ENCODE data around the gene MICAL3.

The MICAL3 gene

DNA sequence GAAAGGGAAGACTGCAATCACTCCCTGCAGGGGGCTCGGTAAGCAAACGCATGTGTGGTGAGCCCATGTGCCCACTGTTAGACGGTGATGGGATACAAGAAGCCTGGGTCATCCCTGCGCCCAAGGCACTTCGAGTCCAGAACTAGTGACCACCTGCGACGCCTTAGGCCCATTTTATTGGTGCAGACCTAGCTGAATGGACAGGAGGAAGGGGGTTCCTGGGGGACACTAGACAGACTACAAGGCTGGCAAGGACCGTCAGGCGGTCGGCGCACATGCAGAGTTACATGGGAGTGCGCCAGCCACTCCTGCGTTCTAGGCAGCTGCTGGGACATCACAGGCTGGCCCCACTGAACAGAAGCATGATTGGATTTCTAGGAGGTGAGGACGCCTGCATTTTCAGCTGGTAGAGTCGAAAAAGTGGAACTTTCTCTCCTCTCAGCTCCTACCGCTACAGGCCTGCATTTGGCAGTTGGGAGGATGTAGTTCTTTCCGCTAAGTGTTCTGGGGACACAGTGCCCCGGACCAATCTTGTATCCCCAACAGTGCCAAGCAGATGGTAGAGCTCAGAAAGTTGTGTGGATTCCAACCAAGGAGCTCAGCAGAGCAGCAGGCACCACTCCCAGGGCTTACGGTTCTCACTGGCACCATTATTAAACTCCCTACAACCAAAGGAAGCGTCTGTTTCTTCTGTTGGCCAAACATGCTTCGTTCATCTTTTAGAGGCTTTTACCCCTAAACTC, 285.8 kb downstream of the MICAL3 start:
- DNase-seq: no peak

All from NCI-H1436 treated with DMSO at 0.1 percent for 48 hours (cell line).